Ureter (tissue), 1 donor: Measurements from ENCODE around the gene DTNB. TPM values are rescaled to one million over a fixed set of nuclear protein-coding genes. Genes with fewer than 3 reads are reported as not detected.
"Not testable (repeated sequence)": the region's sequence is repeated elsewhere in the genome, so short reads cannot be mapped to it uniquely, and the experiment has no call there.

Experiments used
- DNase-seq: peaks from one replicate; pipeline ENCODE4 v3.0.0-alpha.2; 2020; ENCODE audit warnings: low spot score
- total RNA-seq: library from RNA; stranded (reverse); gene quantifications from one replicate; pipeline ENCODE4 v1.2.4, GENCODE V29; 2023
- donor health status: DM: yes; HTN: yes; CAD: no.

DTNB gene
- total RNA-seq, 1 donor from 2014 or later: 33.8 TPM

GRCh38 chr2:25546852-25547251, 126.5 kb downstream of the DTNB start:
- DNase-seq: no peak

DNA sequence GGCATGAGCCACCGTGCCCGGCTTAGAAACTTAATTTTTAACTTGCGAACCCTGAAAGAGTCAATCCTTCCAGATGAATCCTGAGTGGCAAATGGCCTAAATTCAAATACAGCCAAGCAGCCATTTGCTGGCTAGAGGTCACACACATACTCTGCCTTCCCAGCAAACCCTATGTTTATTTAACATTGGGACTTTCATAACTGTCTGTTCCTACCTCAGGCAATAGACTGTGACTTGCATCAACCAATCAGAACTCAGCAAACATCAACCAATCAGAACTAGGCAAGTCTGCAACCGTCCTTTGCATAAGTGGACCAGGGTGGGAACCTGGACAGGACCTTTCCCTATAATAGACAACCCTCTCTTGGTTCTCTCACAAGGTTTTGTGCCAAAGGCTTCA, 127.5 kb downstream of the DTNB start:
- DNase-seq: no peak

DNA sequence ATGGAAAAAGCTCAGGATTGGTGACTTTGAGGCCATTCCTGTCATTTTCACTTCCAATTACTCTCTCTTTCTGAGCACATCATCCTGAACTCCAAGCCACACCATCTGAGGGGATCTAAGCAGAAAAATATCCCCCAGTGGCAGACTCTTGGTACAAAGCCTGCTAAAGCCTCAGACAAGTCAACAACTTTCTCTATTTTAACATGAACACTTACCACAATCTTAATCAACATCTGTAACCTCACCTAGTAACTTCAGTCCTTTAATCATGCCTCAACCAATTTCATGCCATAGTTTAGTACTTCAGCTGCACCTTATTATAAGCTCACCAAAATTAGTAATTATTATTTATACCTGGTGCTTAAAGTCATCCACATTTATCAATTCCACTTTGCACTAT, 128.9 kb downstream of the DTNB start:
- DNase-seq: no peak

DNA sequence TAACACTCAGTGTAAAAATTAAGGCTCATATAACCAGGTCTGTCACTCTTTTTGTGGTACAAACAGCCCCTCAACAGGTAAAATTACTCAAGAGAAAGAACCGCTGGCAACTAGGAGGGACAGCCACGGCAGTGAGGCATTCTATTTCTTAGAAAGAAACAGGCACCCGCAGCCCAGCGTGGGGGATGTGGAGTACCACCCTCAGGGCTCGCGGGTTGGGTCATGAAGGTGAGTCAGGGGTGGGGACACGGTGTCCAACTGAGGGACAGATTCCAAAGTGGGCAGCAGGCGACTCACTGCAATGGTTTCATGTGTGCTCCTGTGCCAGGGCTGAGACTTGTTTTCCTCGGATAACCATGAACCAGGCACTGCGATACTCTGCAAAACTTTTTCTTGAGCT, 129.4 kb downstream of the DTNB start:
- DNase-seq: no peak

- DNase-seq: no peak
Measured at GRCh38 chr2:25541378-25541777, 132.0 kb downstream of the DTNB start.

DNA sequence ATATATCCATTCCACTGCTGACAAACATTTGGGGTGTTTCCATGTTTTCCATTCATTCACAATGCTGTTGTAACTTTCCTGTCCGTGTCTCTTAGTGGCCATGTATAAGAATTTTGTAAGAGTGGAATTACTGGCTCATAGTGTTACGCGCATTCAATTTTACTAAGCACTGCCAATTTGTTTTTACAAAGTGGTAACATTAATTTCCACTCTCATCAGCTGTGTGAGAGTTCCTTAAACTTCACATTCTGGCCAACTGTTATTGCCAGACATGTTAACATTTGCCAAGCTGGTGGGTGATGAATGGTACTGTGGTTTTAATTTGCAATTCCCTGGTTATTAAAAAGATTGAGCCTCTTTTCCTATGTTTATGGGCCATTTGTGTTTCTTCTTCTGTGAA, 134.2 kb downstream of the DTNB start:
- no peak for DNase-seq

- DNase-seq: no peak
Measured at GRCh38 chr2:25537526-25537925, 135.9 kb downstream of the DTNB start.

- not testable (repeated sequence) for DNase-seq
Measured at GRCh38 chr2:25535411-25536289, 137.7 kb downstream of the DTNB start.

DNA sequence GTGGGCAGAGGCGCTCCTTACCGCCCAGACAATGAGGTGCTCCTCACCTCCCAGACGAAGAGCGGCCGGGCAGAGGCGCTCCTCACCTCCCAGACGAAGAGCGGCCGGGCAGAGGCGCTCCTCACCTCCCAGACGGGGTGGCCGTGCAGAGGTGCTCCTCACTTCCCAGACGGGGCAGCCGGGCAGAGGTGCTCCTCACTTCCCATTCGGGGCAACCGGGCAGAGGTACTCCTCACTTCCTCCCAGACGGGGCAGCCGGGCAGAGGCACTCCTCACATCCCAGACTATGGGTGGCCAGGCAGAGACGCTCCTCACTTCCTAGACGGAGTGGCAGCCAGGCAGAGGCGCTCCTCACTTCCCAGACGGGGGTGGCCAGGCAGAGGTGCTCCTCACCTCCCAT, 138.4 kb downstream of the DTNB start:
- not testable (repeated sequence) for DNase-seq

- DNase-seq: no peak
Measured at GRCh38 chr2:25534455-25534854, 138.9 kb downstream of the DTNB start.

DNA sequence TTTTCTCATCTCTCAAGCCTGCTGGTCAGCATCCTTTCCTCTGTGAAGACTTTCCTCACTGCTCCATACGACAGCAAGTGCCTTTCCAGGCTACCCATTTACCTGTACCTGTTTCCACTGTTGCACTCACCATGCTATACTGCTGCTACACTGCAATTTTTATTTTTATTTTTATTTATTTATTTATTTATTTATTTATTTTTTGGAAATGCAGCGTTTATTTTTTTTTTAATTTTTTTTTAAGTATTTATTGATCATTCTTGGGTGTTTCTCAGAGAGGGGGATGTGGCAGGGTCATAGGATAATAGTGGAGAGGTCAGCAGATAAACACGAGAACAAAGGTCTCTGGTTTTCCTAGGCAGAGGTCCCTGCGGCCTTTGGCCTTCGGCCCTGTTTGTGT, 139.6 kb downstream of the DTNB start:
- not testable (repeated sequence) for DNase-seq

DNA sequence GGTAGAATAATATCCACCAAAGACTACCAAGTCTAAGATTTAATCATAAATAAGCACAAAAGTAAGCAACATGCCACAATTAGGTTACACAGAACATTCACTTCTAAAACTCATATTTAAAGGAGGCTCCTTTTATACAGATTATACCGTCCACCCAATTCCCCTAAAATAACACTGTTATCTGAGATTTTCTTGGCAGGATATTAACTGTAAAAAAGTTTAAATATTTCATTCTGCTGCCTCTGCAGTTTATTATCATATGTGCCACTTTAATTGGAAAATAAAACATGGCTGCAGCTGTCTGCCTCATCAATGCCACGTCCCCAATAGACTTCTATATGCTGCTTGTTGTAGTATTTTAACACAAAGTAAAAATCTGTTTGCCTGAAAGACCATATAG, 140.9 kb downstream of the DTNB start:
- DNase-seq: no peak

- no peak for DNase-seq
Measured at GRCh38 chr2:25529034-25529433, 144.3 kb downstream of the DTNB start.

- no peak for DNase-seq
Measured at GRCh38 chr2:25528173-25528572, 145.2 kb downstream of the DTNB start.

DNA sequence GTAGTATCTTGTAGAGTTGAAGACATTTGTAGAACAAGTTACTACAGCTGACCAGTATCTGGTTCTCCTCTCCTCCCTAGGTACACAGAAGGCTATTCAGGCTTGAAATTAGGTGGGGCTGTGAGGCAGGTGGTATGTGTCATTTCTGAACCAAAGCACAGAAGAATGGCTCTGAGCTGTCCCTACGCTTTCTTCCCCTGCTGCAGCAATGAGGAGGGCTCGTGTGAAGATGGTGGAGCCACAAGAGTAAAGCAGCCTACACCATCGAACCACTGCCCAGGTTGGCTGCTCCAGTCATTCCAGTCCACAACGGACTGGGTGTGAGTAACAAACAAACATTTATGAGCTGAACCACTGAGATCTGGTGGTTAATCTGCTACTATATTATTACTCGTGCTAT, 148.9 kb downstream of the DTNB start:
- no peak for DNase-seq

DNA sequence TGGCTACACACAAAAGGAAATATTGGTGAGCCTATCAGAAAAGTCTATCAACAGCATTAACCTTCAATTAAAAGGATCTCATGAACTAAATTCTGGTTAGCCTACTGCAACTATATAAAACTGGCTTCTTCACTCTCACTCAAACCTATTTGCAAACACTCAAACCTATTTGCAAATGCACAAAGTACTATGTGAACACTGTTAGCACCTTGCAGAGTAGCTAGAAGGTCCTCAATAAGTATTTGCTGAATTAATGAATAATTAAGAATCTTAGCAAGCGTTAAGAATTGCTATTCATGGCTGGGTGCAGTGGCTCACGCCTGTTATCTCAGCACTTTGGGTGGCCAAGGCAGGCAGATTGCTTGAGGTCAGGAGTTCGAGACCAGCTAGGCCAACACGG, 150.3 kb downstream of the DTNB start:
- DNase-seq: no peak

- DNase-seq: no peak
Measured at GRCh38 chr2:25521665-25522387, 151.6 kb downstream of the DTNB start.

DNA sequence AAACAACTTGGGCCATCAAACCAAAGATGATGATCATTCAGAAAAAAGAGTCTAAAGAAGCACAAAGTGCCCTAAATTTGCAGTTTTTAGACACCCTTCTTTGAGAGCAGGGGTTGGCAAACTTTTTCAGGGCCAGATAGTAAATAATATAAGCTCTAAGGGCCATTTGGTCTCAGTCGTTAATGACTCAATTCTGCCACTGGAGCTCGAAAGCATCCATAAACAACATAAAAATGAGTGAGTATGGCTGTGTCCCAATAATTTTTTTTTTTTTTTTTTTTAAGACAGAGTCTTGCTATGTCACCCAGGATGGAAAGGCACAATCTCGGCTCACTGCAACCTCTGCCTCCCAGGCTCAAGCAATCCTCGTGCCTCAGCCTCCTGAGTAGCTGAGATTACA, 152.3 kb downstream of the DTNB start:
- DNase-seq: no peak

DNA sequence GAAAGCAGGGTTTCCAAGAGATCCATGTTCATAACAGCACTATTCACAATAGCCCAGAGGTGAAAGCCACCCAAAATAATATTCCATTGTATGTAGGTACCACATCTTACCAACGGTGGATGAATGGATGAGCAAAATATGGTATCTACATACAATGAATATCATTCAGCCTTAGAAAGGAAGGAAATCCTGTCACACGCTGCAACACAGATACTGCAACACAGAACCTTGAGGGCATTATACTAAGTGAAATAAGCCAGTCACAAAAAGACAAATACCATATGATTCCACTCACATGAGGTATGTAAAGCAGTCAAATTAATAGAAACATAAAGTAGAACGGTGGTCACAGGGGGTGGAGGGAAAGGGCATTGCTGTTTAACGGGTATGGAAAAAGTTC, 155.7 kb downstream of the DTNB start:
- DNase-seq: no peak

DNA sequence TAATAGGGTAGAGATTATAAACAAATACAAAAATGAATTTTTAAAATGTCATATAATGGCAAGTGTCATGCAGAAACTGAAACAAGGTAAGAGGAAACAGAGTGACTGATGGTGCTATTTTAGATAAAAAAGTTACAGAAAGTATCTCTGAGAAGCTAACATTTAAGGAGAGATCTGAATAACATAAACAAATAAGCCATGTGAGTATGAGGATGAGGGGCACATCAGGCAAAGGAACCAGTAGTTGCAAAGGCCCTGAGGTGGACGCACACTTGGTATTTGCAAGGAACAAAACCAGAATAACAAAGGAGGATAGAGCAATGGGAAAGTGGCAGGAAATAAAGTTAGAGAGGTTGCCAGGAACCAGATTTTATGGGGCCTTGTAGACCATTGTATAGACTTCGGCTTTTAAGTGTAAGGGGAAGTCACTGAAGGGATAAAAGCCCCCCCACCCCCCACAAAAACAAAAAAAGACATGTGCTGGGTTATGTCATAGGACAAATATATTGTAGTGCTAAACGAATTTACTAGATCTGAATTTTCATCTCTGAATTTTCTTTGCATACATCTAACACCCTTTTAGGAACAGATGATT, 159.2 kb downstream of the DTNB start:
- no peak for DNase-seq

DNA sequence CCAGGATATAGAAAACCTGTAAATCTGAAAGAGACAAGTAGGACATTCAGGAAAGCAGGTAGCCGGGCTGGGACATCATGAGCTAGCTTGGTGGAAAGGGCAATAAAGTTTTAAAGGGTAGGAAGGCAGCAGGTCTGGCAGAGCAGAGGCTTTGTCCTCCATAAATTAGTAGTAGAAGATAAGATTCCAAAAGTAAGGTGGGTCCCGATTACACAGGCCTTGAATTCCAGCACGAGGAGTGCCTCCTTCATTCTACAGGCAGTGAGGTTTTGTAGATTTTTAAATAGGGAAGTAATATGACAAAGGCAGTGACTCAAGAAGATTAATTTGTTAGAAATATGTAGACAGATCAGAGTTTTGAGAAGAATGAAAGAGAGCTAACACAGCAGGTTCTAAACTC, 160.7 kb downstream of the DTNB start:
- no peak for DNase-seq

DNA sequence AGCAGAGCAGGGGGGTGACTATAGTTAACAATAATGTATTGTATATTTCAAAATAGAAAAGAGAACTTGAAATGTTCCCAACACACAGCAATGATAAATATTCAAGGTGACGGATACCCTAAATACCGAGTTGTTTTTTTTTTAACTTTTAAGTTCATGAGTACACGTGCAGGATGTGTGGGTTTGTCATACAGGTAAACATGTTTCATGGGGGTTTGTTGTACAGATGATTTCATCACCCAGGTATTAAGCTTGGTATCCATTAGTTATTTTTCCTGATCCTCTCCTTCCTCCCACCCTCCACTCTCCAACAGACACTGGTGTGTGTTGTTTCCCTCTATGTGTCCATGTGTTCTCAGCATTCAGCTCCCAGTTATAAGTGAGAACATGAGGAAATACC, 167.2 kb downstream of the DTNB start:
- no peak for DNase-seq

DNA sequence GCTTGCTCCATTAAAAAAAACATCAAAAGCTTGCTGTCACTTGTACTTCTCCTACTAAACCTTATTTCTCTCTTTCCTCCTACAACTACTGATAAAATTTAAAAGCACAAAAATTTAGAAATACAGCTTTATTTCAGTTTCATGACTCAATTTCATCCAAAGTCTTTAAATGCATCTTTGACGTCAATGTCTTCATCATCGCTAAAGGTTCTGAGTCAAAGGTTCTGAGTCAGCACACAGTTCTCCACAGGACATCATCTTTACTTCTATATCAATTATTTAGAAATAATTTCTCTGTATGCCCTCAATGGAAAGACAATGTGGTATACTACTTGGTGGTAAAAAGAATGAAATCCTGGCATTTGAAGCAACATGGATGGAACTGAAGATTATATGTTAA, 167.8 kb downstream of the DTNB start:
- DNase-seq: no peak
